SK-N-MC (cell line): ENCODE measurements around the gene NCCRP1.

Source experiments
- EZH2 ChIP-seq: fragments of 200-600 bp; sonication (generic); IDR thresholded peaks from one replicate; pipeline ENCODE4 v1.6.1; 2017; ENCODE audit warnings: antibody characterized with exemption
- POLR2AphosphoS5 ChIP-seq: IDR thresholded peaks from 2 replicates; pipeline ENCODE4 v1.6.1; 2012; ENCODE audit warnings: mild to moderate bottlenecking, low read depth, low read length, borderline replicate concordance

DNA sequence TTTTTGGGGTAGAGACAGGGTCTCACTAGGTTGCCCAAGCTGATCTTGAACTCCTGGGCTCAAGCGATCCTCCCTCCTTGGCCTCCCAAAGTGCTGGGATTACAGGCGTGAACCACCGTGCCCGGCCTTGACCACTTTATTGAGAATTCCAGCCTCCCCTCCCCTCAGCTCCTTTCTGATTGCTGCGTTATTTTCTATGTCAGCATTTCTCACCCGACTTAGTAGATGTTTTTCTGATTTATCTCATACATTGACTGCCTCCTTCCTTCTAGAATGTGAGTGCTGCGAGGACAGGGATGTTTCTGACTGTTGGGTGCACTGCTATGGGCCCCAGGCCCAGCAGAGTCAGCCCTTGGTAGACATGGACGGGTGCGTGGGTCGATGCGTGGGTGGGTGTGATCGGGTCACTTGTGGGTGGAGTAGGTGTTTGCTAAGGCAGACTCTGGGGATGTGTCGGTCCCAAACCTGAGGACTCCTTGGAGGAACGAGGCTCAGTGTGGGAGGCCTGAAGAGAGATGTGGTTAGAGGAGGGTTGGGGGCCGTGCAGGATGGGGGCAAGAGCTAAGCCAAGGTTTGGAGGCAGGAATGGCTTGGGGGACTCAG, 34.2 kb upstream of the NCCRP1 start:
- no peak for TF ChIP-seq EZH2
- no peak for TF ChIP-seq POLR2AphosphoS5
